Colonic mucosa (tissue), 4 donors: ENCODE results near the gene FBN1. TPM values are rescaled to one million over a fixed set of nuclear protein-coding genes. Genes with fewer than 3 reads are reported as not detected.

Experiments used
- DNase-seq: peaks from one replicate; pipeline ENCODE4 v3.0.0-alpha.2; 2020
- H3K27ac ChIP-seq: fragments of 200-600 bp; one replicate; pipeline ENCODE4 v1.8.0; 2021
- H3K27me3 ChIP-seq: fragments of 200-600 bp; one replicate; pipeline ENCODE4 v1.8.0; 2021
- H3K36me3 ChIP-seq: fragments of 200-600 bp; one replicate; pipeline ENCODE4 v1.8.0; 2021
- H3K4me1 ChIP-seq: fragments of 200-600 bp; one replicate; pipeline ENCODE4 v1.8.0; 2021; ENCODE audit warnings: mild to moderate bottlenecking
- H3K4me3 ChIP-seq: fragments of 200-600 bp; one replicate; pipeline ENCODE4 v1.8.0; 2021
- H3K9ac ChIP-seq, 2 donors: one replicate each; pipeline ENCODE4 v1.7.0; 2013; ENCODE audit warnings: control low read depth in 2 of 2, low read depth in 2 of 2, low read length in 2 of 2
- H3K9me3 ChIP-seq: fragments of 200-600 bp; one replicate; pipeline ENCODE4 v1.8.0; 2021
- CTCF ChIP-seq: fragments of 200-600 bp; IDR thresholded peaks from one replicate; pipeline ENCODE4 v1.8.0; 2022; ENCODE audit warnings: antibody characterized with exemption, mild to moderate bottlenecking
- intact Hi-C: fragments of 100-400 bp; cut with DNase I; formaldehyde crosslinking; loops from one replicate; pipeline ENCODE4 v1.14.1; 2022
- total RNA-seq, 2 donors: library from RNA; stranded (reverse); fragmentation: NEBNext Ultra II Directional in 1 of 2; extraction: Animal tissue kit (Norgen Biotek cat#: 25700) in 1 of 2; gene quantifications; one replicate each; pipeline ENCODE4 v1.2.1, GENCODE V29; 2021
- donor health status: healthy.
- donor health status: DM: no; HTN: no; CAD: no.
- donor health status: DM: no; HTN: no; CAD: no.

FBN1 gene
- total RNA-seq, 2 donors from 2014 or later: 6.6 to 19.5 TPM

DNA sequence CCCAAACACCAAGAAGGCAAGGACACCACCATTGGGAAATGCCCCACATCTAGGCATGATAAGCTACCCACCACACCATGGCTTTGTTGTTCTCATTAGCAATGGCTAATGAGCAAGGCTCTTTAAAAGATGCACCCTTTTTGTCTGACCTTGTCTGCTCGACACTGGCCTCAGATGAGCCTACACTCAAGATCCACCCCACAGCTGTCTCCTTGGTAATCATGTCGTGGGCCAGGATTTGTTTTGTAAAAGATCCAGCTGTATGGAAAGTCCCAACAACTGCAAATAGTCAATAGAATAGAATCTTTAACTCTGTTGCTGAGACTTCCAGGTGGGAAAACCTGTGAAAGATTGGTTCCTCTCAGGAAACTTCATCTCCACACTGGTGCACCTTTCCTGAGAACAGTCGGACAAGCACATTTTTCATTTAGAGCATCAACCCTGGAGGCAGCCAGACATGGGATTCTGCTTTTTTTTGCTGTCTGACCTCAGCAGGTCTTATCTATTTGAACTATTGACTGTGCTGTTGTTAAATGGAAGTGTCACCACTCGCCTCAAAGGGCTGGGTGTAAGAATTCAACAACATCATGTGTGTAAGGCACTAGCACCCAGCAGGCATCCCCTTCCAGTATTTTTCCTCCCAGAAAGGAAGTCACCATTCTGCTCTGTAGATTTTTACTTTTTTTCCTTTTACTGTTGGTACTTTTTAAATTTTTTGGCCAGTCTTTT lies 278.8 kb downstream of the FBN1 start:
- H3K9me3 ChIP-seq: no peaks in the 10 kb centered on the region
- H3K9ac ChIP-seq: no peak overlapping the region
- no peak for DNase-seq
- no peak overlapping the region for H3K27ac ChIP-seq
- no peaks in the 10 kb centered on the region for H3K27me3 ChIP-seq
- H3K4me3 ChIP-seq: no peak overlapping the region
- intact Hi-C loops: no loop called here
- H3K36me3 ChIP-seq: no peaks in the 10 kb centered on the region
- no peak for TF ChIP-seq CTCF
- no peaks in the 10 kb centered on the region for H3K4me1 ChIP-seq

- no peak for DNase-seq
- intact Hi-C loops: no loop called here
- no peak for TF ChIP-seq CTCF
Measured at GRCh38 chr15:48365575-48365974, 279.9 kb downstream of the FBN1 start.

DNA sequence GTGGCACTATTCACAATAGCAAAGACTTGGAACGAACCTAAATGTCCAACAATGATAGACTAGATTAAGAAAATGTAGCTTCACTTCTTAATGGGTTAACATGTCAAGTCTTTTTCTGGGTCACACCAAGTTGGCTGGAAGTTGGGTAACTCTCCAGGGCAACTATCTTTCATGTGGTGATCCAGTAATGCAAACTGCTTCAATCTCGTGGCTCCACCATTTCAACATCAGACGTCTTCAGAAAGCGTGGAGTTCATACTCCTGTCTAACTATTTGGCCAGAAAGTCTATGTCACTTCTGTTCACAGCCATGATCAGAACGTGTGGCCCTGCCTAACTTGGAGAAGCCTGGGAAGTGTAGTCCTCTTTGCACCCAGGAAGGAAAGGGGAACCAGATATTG lies 282.0 kb downstream of the FBN1 start:
- Histone ChIP-seq H3K36me3 (no peaks in the 10 kb centered on the region), H3K9me3 (no peaks in the 10 kb centered on the region), H3K9ac (no peak overlapping the region), H3K4me1 (no peaks in the 10 kb centered on the region), H3K27ac (no peak overlapping the region), H3K27me3 (no peaks in the 10 kb centered on the region), H3K4me3 (no peak overlapping the region)
- no peak for TF ChIP-seq CTCF
- intact Hi-C loops: no loop called here
- no peak for DNase-seq

More at GRCh38 chr15:48365575-48365974, 279.9 kb downstream of the FBN1 start:
- H3K4me3 ChIP-seq: no peak overlapping the region
- H3K36me3 ChIP-seq: no peaks in the 10 kb centered on the region
- H3K27me3 ChIP-seq: no peaks in the 10 kb centered on the region
- no peak overlapping the region for H3K9ac ChIP-seq
- H3K27ac ChIP-seq: no peak overlapping the region
- no peaks in the 10 kb centered on the region for H3K4me1 ChIP-seq
- H3K9me3 ChIP-seq: no peaks in the 10 kb centered on the region

DNA sequence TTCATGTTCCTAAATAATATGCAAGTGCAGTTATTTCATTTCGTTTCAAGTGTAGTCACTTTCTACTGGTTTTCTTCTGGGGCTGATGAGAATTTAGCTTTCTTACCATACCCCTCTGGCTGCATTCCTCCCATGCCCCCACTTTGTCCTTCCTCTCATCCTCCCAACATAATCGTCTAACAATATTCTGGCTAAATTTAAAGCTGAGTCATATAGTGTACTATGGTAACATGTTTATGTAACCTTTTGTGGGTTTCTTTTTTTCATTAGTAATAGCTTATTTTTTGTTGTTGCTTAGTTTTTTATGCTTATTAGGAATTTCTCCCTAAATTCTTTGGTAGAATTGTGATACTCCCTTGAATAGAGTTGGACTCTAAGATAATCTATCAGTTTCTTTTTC lies 283.8 kb downstream of the FBN1 start:
- intact Hi-C loops: no loop called here
- no peak for DNase-seq
- Histone ChIP-seq H3K36me3 (no peaks in the 10 kb centered on the region), H3K4me3 (no peak overlapping the region), H3K9ac (no peak overlapping the region), H3K4me1 (no peaks in the 10 kb centered on the region), H3K27ac (no peak overlapping the region), H3K27me3 (no peaks in the 10 kb centered on the region), H3K9me3 (no peaks in the 10 kb centered on the region)
- TF ChIP-seq CTCF: no peak

- Histone ChIP-seq H3K27me3 (no peaks in the 10 kb centered on the region), H3K27ac (no peak overlapping the region), H3K9me3 (no peaks in the 10 kb centered on the region), H3K4me1 (no peaks in the 10 kb centered on the region), H3K36me3 (no peaks in the 10 kb centered on the region), H3K4me3 (no peak overlapping the region), H3K9ac (no peak overlapping the region)
- no peak for TF ChIP-seq CTCF
- intact Hi-C loops: no loop called here
- no peak for DNase-seq
Measured at GRCh38 chr15:48360841-48361240, 284.7 kb downstream of the FBN1 start.

Other genes starting within 250 kb of the FBN1 start
- 10 to 100 TPM in 1 of 2 donors, 1 to 10 TPM in 1; 4.8 to 11.8 TPM for gene CEP152, start 165.4 kb upstream of the FBN1 start, total RNA-seq
- gene EID1, start 232.4 kb upstream of the FBN1 start, total RNA-seq: 10 to 100 TPM; 54.2 to 66.0 TPM